H9 (cell line): Measurements from ENCODE around the gene DDX49. TPM values are rescaled to one million over a fixed set of nuclear protein-coding genes. Genes with fewer than 3 reads are reported as not detected.

Experiments
- DNase-seq: peaks from one replicate; pipeline ENCODE4 v3.0.0-alpha.2; 2017
- H2AFZ ChIP-seq: one replicate; pipeline ENCODE4 v1.6.1; 2013; ENCODE audit warnings: mild to moderate bottlenecking, low read length, control low read depth, moderate library complexity
- H2AK5ac ChIP-seq: 2 replicates; pipeline ENCODE4 v1.6.1; 2013; ENCODE audit warnings: low read length, control low read depth, mixed read lengths; ENCODE audit not compliant: insufficient read length
- H2BK120ac ChIP-seq: one replicate; pipeline ENCODE4 v1.6.1; 2013; ENCODE audit warnings: low read depth, mild to moderate bottlenecking, low read length, control low read depth, inconsistent platforms; ENCODE audit not compliant: poor library complexity, severe bottlenecking
- H2BK12ac ChIP-seq: 2 replicates; pipeline ENCODE4 v1.6.1; 2013; ENCODE audit warnings: low read length, control low read depth, mixed read lengths, low read depth; ENCODE audit not compliant: insufficient read length
- H2BK15ac ChIP-seq: 2 replicates; pipeline ENCODE4 v1.6.1; 2013; ENCODE audit warnings: low read depth, low read length, control low read depth
- H2BK20ac ChIP-seq: one replicate; pipeline ENCODE4 v1.6.1; 2013; ENCODE audit warnings: low read depth, mild to moderate bottlenecking, low read length, control low read depth, inconsistent platforms; ENCODE audit not compliant: poor library complexity, severe bottlenecking
- H2BK5ac ChIP-seq: 2 replicates; pipeline ENCODE4 v1.6.1; 2013; ENCODE audit warnings: low read length, control low read depth, mixed read lengths; ENCODE audit not compliant: insufficient read length
- H3K14ac ChIP-seq: 2 replicates; pipeline ENCODE4 v1.6.1; 2013; ENCODE audit warnings: low read length, control low read depth; ENCODE audit not compliant: insufficient read depth
- H3K18ac ChIP-seq: 2 replicates; pipeline ENCODE4 v1.6.1; 2013; ENCODE audit warnings: low read depth, mild to moderate bottlenecking, mixed read lengths, low read length, control low read depth; ENCODE audit not compliant: insufficient read length
- H3K23ac ChIP-seq: 2 replicates; pipeline ENCODE4 v1.6.1; 2013; ENCODE audit warnings: low read length, control low read depth, mixed read lengths, low read depth; ENCODE audit not compliant: insufficient read length
- H3K23me2 ChIP-seq: 2 replicates; pipeline ENCODE4 v1.6.1; 2013; ENCODE audit warnings: low read depth, mild to moderate bottlenecking, mixed read lengths, low read length, control low read depth; ENCODE audit not compliant: insufficient read length, poor library complexity, severe bottlenecking
- H3K27ac ChIP-seq: 2 replicates; pipeline ENCODE4 v1.5.1; 2013; ENCODE audit warnings: low read length, control low read depth, mixed read lengths, low read depth; ENCODE audit not compliant: insufficient read length
- H3K27me3 ChIP-seq: 2 replicates; pipeline ENCODE4 v1.6.1; 2013; ENCODE audit warnings: low read length, control low read depth, inconsistent platforms; ENCODE audit not compliant: insufficient read depth
- H3K4ac ChIP-seq: 2 replicates; pipeline ENCODE4 v1.6.1; 2013; ENCODE audit warnings: low read depth, mild to moderate bottlenecking, control low read depth, inconsistent platforms, low read length, moderate library complexity
- H3K4me1 ChIP-seq: 2 replicates; pipeline ENCODE4 v1.6.1; 2013; ENCODE audit warnings: low read length, control low read depth, inconsistent platforms; ENCODE audit not compliant: insufficient read depth
- H3K4me2 ChIP-seq: 2 replicates; pipeline ENCODE4 v1.6.1; 2013; ENCODE audit warnings: low read length, control low read depth, mixed read lengths; ENCODE audit not compliant: insufficient read length, insufficient read depth
- H3K56ac ChIP-seq: 2 replicates; pipeline ENCODE4 v1.6.1; 2013; ENCODE audit warnings: low read depth, mild to moderate bottlenecking, mixed read lengths, low read length, control low read depth; ENCODE audit not compliant: insufficient read length
- H3K79me1 ChIP-seq: 2 replicates; pipeline ENCODE4 v1.6.1; 2013; ENCODE audit warnings: low read depth, mild to moderate bottlenecking, moderate library complexity, low read length, control low read depth, inconsistent platforms; ENCODE audit not compliant: insufficient read depth, poor library complexity, severe bottlenecking
- H3K79me2 ChIP-seq: 2 replicates; pipeline ENCODE4 v1.6.1; 2013; ENCODE audit warnings: low read length, control low read depth, inconsistent platforms; ENCODE audit not compliant: insufficient read depth
- H3K9ac ChIP-seq: 2 replicates; pipeline ENCODE4 v1.6.1; 2013; ENCODE audit warnings: low read length, control low read depth, mixed read lengths; ENCODE audit not compliant: insufficient read length; ENCODE audit errors: extremely low read depth
- H3K9me3 ChIP-seq: one replicate; pipeline ENCODE4 v1.6.1; 2013; ENCODE audit warnings: low read depth, low read length, inconsistent platforms; ENCODE audit not compliant: control insufficient read depth
- H3T11ph ChIP-seq: one replicate; pipeline ENCODE4 v1.6.1; 2013; ENCODE audit warnings: mild to moderate bottlenecking, low read length, control low read depth, inconsistent platforms
- H4K20me1 ChIP-seq: one replicate; pipeline ENCODE4 v1.6.1; 2013; ENCODE audit not compliant: control insufficient read depth, insufficient read length, insufficient read depth
- H4K5ac ChIP-seq: 2 replicates; pipeline ENCODE4 v1.6.1; 2013; ENCODE audit warnings: low read depth, mild to moderate bottlenecking, mixed read lengths, low read length, control low read depth; ENCODE audit not compliant: insufficient read length
- H4K8ac ChIP-seq: replicated peaks from 2 replicates; pipeline ENCODE4 v1.6.1; 2013; ENCODE audit warnings: low read length, control low read depth, mixed read lengths, low read depth; ENCODE audit not compliant: insufficient read length
- H4K91ac ChIP-seq: 2 replicates; pipeline ENCODE4 v1.6.1; 2013; ENCODE audit warnings: low read depth, mild to moderate bottlenecking, moderate library complexity, mixed read lengths, low read length, control low read depth; ENCODE audit not compliant: insufficient read length
- H3K27ac Mint-ChIP-seq, 3 experiments: 2 replicates in 2 of 3; 3 replicates in 1 of 3; pipeline ENCODE4 v1.8.0; 2020 to 2021; ENCODE audit warnings: mixed read lengths in 3 of 3, mild to moderate bottlenecking in 1 of 3, moderate library complexity in 1 of 3
- H3K27me3 Mint-ChIP-seq: 2 replicates; pipeline ENCODE4 v1.8.0; 2021; ENCODE audit warnings: low read depth, mild to moderate bottlenecking, moderate library complexity, mixed read lengths
- H3K36me3 Mint-ChIP-seq, 3 experiments: 2 replicates in 2 of 3; 3 replicates in 1 of 3; pipeline ENCODE4 v1.8.0; 2020 to 2021; ENCODE audit warnings: low read depth in 3 of 3, mixed read lengths in 3 of 3; ENCODE audit not compliant: insufficient read depth in 1 of 3
- H3K4me1 Mint-ChIP-seq, 2 experiments: 2 replicates each; pipeline ENCODE4 v1.8.0; 2020; ENCODE audit warnings: mixed read lengths in 2 of 2
- H3K4me3 Mint-ChIP-seq, 2 experiments: 2 replicates in 1 of 2; 3 replicates in 1 of 2; pipeline ENCODE4 v1.8.0; 2020 to 2021; ENCODE audit warnings: mild to moderate bottlenecking in 2 of 2, mixed read lengths in 2 of 2, moderate library complexity in 1 of 2
- H3K9me3 Mint-ChIP-seq, 2 experiments: 2 replicates in 1 of 2; 3 replicates in 1 of 2; pipeline ENCODE4 v1.8.0; 2020; ENCODE audit warnings: mild to moderate bottlenecking in 2 of 2, mixed read lengths in 2 of 2, moderate library complexity in 1 of 2
- WGBS: extraction: QIAGEN DNeasy Blood & Tissue Kit; methylation state at CpG from one replicate; pipeline ENCODE4 v1.1.7; 2013; ENCODE audit warnings: missing lambda C conversion rate, low lambda C conversion rate, mixed read lengths; ENCODE audit not compliant: insufficient read length; ENCODE audit errors: extremely low coverage; 5-methylcytosine and 5-hydroxymethylcytosine counted together
- total RNA-seq: library from RNA; stranded (reverse); gene quantifications from 2 replicates; pipeline ENCODE4 v1.2.1, GENCODE V29; 2021
- TF ChIP-seq, protein P1 (sequence below): fragments of 200-600 bp; sonication (generic); conservative IDR thresholded peaks from 3 replicates; pipeline ENCODE4 v1.8.0; 2021; ENCODE audit warnings: antibody characterized with exemption, mild to moderate bottlenecking

The DDX49 gene
- total RNA-seq, 1 experiment from 2014 or later: 52.3 TPM

DNA sequence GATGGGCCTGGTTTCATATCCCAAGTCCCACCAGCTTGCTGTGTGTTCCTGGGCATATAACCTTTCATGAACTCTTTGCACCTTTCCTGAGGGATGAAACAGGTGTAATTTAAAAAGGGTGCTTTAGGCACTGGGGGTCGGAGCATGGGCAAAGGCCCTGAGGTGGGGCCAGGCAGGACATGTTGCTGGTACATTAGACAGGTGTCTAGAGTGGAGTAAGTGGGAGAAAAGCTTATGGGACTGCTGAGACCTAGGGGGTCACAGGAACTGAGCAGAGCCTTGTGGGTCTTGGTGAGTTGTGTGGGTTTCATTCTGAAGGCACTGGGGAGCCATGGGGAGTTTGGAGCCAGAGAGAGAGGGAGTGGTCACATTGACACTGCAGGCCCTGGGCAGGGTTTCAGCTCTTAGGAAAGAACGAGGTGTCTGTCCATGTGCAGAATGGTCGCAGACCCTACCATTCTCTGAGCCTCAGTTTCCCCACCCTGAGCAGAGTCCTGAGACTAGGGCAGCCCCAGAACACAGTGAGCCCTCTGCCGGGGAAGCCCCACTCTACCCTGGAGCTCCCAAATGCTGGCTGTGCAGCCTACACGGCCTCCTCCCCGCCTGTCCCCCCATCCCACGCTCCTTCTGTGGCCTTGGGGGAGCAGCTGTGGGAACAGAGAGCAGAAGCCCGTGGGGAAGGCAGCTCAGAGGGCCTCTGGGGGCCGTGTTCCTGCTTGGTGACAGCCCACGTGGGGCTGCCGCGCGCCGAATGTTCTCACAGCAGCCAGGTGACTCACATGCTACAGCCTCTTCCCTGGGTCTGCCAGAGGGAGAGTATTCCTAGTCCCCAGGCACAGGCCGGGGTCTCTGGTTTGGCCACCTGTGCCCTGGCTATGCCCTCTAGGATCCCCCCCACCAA, 28.8 kb downstream of the DDX49 start:
- Histone ChIP-seq H2BK12ac (no peak overlapping the region), H3K23ac (no peak overlapping the region), H3K79me2 (no peaks in the 10 kb centered on the region), H3K27ac (no peak overlapping the region), H3K18ac (no peak overlapping the region), H2BK5ac (no peak overlapping the region), H3K4ac (no peak overlapping the region), H4K8ac (no peak overlapping the region), H3K79me1 (no peaks in the 10 kb centered on the region), H3K23me2 (no peaks in the 10 kb centered on the region), H2BK120ac (no peak overlapping the region), H3T11ph (no peak overlapping the region), H3K9me3 (no peaks in the 10 kb centered on the region), H4K5ac (no peak overlapping the region), H2AFZ (no peak overlapping the region), H2AK5ac (no peak overlapping the region), H3K27me3 (no peaks in the 10 kb centered on the region), H3K56ac (no peak overlapping the region), H2BK20ac (no peak overlapping the region), H3K14ac (no peak overlapping the region), H4K20me1 (no peaks in the 10 kb centered on the region), H3K4me2 (no peak overlapping the region), H4K91ac (no peak overlapping the region), H3K4me1 (no peaks in the 10 kb centered on the region), H2BK15ac (no peak overlapping the region), H3K9ac (no peak overlapping the region)
- no CpG with 5 or more reads among the region's 15 CpGs for WGBS
- Mint-ChIP-seq H3K27ac (no peak overlapping the region), H3K36me3 (no peaks in the 10 kb centered on the region), H3K4me1 (no peaks in the 10 kb centered on the region), H3K27me3 (peaks cover 47% of the 10 kb centered on the region), H3K4me3 (no peak overlapping the region), H3K9me3 (peaks cover 0 to 2% of the 10 kb centered on the region in 2 experiments; a peak in 1 of 5 replicates)
- no peak for DNase-seq
- TF ChIP-seq, protein P1, sequence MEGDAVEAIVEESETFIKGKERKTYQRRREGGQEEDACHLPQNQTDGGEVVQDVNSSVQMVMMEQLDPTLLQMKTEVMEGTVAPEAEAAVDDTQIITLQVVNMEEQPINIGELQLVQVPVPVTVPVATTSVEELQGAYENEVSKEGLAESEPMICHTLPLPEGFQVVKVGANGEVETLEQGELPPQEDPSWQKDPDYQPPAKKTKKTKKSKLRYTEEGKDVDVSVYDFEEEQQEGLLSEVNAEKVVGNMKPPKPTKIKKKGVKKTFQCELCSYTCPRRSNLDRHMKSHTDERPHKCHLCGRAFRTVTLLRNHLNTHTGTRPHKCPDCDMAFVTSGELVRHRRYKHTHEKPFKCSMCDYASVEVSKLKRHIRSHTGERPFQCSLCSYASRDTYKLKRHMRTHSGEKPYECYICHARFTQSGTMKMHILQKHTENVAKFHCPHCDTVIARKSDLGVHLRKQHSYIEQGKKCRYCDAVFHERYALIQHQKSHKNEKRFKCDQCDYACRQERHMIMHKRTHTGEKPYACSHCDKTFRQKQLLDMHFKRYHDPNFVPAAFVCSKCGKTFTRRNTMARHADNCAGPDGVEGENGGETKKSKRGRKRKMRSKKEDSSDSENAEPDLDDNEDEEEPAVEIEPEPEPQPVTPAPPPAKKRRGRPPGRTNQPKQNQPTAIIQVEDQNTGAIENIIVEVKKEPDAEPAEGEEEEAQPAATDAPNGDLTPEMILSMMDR: no peak
